Muscle layer of colon (tissue), 2 donors: ENCODE measurements around the gene CGNL1.

ENCODE experiments used
- H3K27ac ChIP-seq: one replicate; pipeline ENCODE4 v1.7.0; 2013; ENCODE audit warnings: low read depth, mild to moderate bottlenecking, low read length, moderate library complexity
- H3K27me3 ChIP-seq, 2 donors: one replicate each; pipeline ENCODE4 v1.7.0; 2013; ENCODE audit warnings: low read length in 2 of 2, mild to moderate bottlenecking in 2 of 2; ENCODE audit not compliant: insufficient read depth in 2 of 2, control insufficient read depth in 1 of 2
- H3K36me3 ChIP-seq: one replicate; pipeline ENCODE4 v1.7.0; 2013; ENCODE audit warnings: mild to moderate bottlenecking, low read length; ENCODE audit not compliant: insufficient read depth
- H3K4me1 ChIP-seq: one replicate; pipeline ENCODE4 v1.7.0; 2013; ENCODE audit warnings: mild to moderate bottlenecking, low read length; ENCODE audit not compliant: insufficient read depth
- H3K4me3 ChIP-seq, 2 donors: one replicate each; pipeline ENCODE4 v1.7.0; 2013; ENCODE audit warnings: low read length in 2 of 2, low read depth in 1 of 2, mild to moderate bottlenecking in 1 of 2, moderate library complexity in 1 of 2
- H3K9ac ChIP-seq: one replicate; pipeline ENCODE4 v1.7.0; 2013; ENCODE audit warnings: low read length
- H3K9me3 ChIP-seq: one replicate; pipeline ENCODE4 v1.7.0; 2013; ENCODE audit warnings: mild to moderate bottlenecking, low read length
- donor health status: abdominal sarcoma.
- donor health status: Adenocarcinoma of cecum.

Gene CGNL1

DNA sequence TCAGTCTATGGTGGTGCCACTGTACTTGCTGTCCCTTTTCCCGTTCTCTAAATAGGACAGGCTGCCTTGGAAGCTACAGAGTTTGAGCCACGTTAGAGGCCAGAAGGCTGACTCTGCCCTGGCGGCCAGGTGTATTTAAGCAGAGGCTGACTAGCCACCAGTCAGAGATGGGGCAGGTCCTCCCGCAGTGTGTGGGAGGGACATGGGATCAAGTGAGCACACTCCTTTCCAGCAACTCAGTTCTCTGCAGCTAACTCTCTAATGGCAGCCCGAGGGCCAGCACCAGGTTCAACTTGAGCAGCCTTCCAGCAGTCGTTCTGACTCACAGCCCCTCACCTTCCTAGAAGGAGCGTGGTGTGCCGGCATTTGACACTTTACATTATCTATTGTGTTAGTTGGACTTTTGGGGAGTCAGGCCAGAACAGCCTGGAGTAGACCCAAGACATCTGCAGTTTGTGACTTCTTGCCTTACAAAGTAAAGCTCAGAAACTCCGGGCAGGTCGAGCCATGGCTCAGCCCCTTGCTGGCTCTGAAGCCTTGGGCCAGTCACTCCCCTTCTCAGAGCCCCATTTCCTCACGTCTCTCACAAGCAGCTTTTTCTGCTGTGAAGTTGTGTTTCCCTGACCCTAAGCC, 168.7 kb downstream of the CGNL1 start:
- no peak overlapping the region for H3K4me3 ChIP-seq
- H3K4me1 ChIP-seq, result no peaks in the 10 kb centered on the region
- H3K9ac ChIP-seq, result no peak overlapping the region
- no peaks in the 10 kb centered on the region for H3K9me3 ChIP-seq
- no peaks in the 10 kb centered on the region for H3K36me3 ChIP-seq
- no peak overlapping the region for H3K27ac ChIP-seq
- H3K27me3 ChIP-seq, result no peaks in the 10 kb centered on the region

DNA sequence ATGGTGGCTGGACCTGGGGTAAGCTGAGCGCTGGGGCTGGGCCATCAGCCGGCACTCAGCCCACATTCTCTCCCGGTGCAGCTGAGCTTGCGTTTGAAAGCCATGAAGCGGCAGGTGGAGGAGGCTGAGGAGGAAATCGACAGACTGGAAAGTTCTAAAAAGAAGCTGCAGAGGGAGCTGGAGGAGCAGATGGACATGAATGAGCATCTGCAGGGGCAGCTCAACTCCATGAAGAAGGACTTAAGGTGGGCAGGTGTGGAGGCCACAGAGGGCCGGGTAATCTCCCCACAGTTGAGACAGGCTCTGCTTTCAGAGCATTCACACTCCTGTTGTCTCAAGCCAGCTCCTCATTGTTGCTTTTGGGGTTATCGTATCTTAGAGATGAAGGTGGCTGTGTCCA, 169.7 kb downstream of the CGNL1 start:
- H3K9ac ChIP-seq, result no peak overlapping the region
- H3K27me3 ChIP-seq, result no peaks in the 10 kb centered on the region
- H3K4me3 ChIP-seq, result no peak overlapping the region
- no peaks in the 10 kb centered on the region for H3K36me3 ChIP-seq
- H3K27ac ChIP-seq, result no peak overlapping the region
- no peaks in the 10 kb centered on the region for H3K9me3 ChIP-seq
- no peaks in the 10 kb centered on the region for H3K4me1 ChIP-seq

- no peaks in the 10 kb centered on the region for H3K9me3 ChIP-seq
- no peaks in the 10 kb centered on the region for H3K27me3 ChIP-seq
- H3K4me3 ChIP-seq, result no peak overlapping the region
- H3K36me3 ChIP-seq, result no peaks in the 10 kb centered on the region
- no peak overlapping the region for H3K27ac ChIP-seq
- no peak overlapping the region for H3K9ac ChIP-seq
- H3K4me1 ChIP-seq, result no peaks in the 10 kb centered on the region
Measured at GRCh38 chr15:57547243-57547755, 171.0 kb downstream of the CGNL1 start.

- Histone ChIP-seq H3K36me3 (no peaks in the 10 kb centered on the region), H3K4me3 (no peak overlapping the region), H3K27ac (no peak overlapping the region), H3K9ac (no peak overlapping the region), H3K4me1 (no peaks in the 10 kb centered on the region), H3K27me3 (no peaks in the 10 kb centered on the region), H3K9me3 (no peaks in the 10 kb centered on the region)
Measured at GRCh38 chr15:57548351-57548750, 172.0 kb downstream of the CGNL1 start.

DNA sequence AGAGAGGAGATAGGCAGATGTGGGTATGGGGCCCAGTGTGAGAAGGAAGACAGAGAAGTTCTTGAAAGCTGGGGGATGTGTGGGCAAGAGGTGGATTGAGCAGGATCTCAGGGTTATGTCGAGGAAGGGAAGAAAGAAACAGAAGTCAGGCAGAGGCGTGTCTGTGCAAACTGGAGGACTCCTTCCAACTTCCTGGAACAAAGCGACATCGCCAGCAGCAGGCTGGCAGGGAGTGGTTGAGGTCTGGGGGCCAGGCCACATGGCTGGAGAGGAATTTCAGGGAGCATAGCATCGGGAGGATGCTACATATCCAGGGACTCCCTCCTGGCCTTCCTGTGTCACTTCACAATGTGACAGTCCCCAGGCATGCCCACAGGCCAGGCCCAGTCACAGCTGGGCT, 172.5 kb downstream of the CGNL1 start:
- Histone ChIP-seq H3K36me3 (no peaks in the 10 kb centered on the region), H3K4me3 (no peak overlapping the region), H3K4me1 (no peaks in the 10 kb centered on the region), H3K27ac (no peak overlapping the region), H3K27me3 (no peaks in the 10 kb centered on the region), H3K9ac (no peak overlapping the region), H3K9me3 (no peaks in the 10 kb centered on the region)

DNA sequence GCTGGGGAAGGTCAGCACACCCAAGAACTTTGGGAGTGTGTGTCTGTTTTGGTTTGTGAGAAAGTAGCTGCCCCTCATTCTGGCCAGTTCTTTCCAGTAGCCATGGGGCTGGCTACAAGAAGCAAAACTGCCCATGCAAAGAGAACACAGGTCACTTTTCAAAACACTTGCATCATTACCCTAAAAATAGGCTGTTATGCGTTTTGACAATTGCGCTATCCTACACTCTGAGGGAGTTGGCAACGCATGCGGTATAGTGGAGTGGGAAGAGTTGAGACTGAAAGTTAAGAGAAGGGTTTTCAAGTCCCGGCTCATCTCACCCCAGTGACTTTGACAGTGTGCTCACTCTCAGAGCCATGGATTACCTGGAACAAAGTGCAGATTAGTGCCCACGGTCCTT, 173.6 kb downstream of the CGNL1 start:
- Histone ChIP-seq H3K9me3 (no peaks in the 10 kb centered on the region), H3K27me3 (no peaks in the 10 kb centered on the region), H3K9ac (no peak overlapping the region), H3K27ac (no peak overlapping the region), H3K4me3 (no peak overlapping the region), H3K36me3 (no peaks in the 10 kb centered on the region), H3K4me1 (no peaks in the 10 kb centered on the region)

DNA sequence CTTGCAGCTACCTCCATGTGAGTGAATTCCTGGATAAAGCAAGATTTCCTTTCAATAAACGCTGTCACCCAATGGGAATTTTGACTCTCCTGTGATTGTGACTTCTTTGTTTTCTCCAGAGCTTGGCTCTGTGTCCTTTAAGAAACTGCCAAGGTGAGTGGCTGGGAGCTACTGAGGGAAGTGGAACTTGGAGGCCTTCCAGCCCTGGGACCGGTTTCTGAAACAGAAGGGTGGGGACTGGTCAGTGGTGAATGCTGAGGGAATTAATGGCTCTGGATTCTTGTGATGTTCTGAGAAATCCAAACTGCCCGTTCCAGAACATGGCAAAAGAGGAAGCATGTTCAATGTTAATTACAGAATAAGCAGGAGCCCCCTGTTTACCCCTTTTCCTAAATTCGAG, 174.3 kb downstream of the CGNL1 start:
- Histone ChIP-seq H3K27me3 (no peaks in the 10 kb centered on the region), H3K9me3 (no peaks in the 10 kb centered on the region), H3K9ac (no peak overlapping the region), H3K4me1 (no peaks in the 10 kb centered on the region), H3K27ac (no peak overlapping the region), H3K36me3 (no peaks in the 10 kb centered on the region), H3K4me3 (no peak overlapping the region)

GRCh38 chr15:57551715-57552677, 175.7 kb downstream of the CGNL1 start:
- no peak overlapping the region for H3K4me3 ChIP-seq
- no peaks in the 10 kb centered on the region for H3K27me3 ChIP-seq
- no peaks in the 10 kb centered on the region for H3K4me1 ChIP-seq
- no peak overlapping the region for H3K27ac ChIP-seq
- H3K9me3 ChIP-seq, result no peaks in the 10 kb centered on the region
- no peaks in the 10 kb centered on the region for H3K36me3 ChIP-seq
- no peak overlapping the region for H3K9ac ChIP-seq

DNA sequence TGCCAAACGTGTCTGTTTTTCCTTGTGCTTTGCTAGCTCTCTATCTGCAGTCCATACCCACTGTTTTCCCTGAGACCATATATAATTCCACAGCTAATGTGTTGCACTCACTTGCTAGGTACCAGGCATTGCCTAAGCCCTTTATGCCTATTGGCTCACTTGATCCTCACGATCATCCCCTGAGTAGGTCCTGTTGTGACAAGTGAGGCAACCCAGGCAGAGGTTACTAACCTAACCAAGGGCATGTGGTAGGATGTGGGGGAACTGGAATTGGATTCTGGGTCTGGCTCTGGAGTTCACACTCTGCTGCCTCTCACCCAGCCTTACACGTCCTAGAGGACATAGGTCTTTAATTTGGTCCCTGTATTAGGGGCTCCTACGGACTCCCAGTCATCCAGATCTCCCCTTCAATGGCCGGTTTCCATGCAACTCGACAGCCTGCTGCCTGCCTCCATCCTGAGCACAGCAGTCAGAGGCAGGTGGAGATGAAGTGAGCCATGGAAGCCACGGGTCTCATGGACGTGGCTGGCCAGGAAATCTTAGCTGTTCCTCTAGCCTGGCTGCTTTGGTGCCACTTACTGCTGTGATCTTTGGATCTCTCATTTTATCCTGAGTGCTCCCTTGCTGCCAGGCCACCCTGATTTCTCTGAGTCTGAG, 176.5 kb downstream of the CGNL1 start:
- no peaks in the 10 kb centered on the region for H3K36me3 ChIP-seq
- H3K27me3 ChIP-seq, result no peaks in the 10 kb centered on the region
- no peaks in the 10 kb centered on the region for H3K4me1 ChIP-seq
- no peak overlapping the region for H3K27ac ChIP-seq
- H3K4me3 ChIP-seq, result no peak overlapping the region
- no peaks in the 10 kb centered on the region for H3K9me3 ChIP-seq
- no peak overlapping the region for H3K9ac ChIP-seq

DNA sequence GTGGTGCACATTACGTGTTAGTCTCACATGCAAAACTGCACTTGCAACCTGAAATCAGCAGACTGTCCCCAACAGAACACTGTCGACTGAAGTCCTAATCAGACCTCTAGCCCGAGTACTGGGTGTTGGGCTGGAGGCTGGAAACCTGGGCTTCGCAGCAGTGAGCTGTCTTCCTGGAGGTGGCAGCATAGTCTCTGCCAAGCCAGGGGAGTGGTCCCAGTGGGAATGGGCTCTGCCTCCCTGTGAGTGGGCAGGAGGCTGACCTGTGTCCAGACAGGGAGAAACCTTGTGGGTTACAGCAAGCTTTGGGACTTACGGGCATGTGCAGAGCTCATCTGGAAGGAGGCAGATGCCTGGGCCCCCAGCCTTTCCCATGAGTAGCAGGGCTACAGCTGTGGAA, 177.2 kb downstream of the CGNL1 start:
- Histone ChIP-seq H3K27ac (no peak overlapping the region), H3K4me1 (no peaks in the 10 kb centered on the region), H3K36me3 (no peaks in the 10 kb centered on the region), H3K27me3 (no peaks in the 10 kb centered on the region), H3K4me3 (no peak overlapping the region), H3K9me3 (no peaks in the 10 kb centered on the region), H3K9ac (no peak overlapping the region)

DNA sequence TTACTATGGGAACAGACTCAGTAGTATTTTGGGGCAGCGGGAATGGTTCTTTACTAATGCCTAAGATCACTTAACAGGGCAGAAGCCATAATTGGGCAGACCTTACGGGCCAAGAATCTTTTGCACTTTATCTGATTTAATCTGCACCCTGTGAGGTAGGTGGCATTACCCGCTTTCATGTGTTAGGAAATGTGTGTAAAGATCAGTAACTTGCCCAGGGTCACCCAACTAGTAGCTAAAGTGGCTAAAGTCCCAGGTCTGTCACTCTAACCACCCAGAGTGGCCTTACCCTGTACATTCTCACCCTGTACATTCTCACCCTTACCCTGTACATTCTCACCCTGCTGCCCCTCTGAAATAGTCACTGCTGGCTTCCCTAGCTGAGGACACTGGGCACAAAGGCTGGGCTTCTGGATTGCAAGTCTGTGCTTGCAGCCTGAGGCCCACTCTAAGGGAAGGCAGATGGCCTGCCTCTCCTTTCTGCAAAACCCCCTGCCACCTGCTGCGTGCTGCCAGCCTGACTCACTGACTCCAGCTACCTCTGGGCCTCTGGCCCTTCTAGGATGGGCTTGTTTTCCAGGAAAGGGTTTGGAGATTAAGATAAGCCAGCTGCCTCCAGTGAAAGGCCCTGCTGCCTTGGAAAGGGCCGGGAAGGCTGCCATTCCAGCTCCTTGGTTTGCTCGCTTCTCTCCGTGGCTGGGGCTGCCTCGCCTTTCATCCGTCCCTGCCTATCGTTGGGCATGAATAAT, 177.9 kb downstream of the CGNL1 start:
- H3K27ac ChIP-seq, result peak overlapping the region; percentile 13
- no peak overlapping the region for H3K9ac ChIP-seq
- H3K36me3 ChIP-seq, result no peaks in the 10 kb centered on the region
- no peaks in the 10 kb centered on the region for H3K9me3 ChIP-seq
- no peaks in the 10 kb centered on the region for H3K4me1 ChIP-seq
- no peak overlapping the region for H3K4me3 ChIP-seq
- no peaks in the 10 kb centered on the region for H3K27me3 ChIP-seq
